HG03571 (cell line): Measurements from ENCODE around the gene BST1.
A peak's percentile ranks its signal among the peaks of the same experiment; 100 is the strongest.
"Not testable (repeated sequence)": the region's sequence is repeated elsewhere in the genome, so short reads cannot be mapped to it uniquely, and the experiment has no call there.

Experiments used
- ATAC-seq: cut with Tn5 transposase; IDR thresholded peaks from one replicate; pipeline ENCODE4 v1.9.1; 2021; ENCODE audit not compliant: unreplicated experiment

BST1 gene

DNA sequence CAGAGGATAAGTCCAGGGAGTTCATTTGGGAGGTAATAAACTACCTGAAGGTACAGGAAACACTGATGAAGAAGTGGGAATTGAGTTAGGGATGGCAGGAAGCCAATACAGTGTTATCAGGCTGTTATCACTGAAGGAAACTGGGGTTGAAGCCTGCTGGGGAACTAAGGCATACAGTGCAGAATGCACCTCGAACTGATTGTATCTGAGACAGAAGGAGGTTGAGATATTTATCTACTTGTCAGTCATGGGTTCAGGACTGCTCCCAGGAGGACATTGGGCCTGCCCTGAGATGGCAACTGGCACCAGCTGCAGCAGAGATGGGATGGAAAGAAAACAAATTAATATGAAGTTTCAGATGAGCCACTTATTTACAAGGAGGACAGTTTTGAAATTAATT, 39.8 kb downstream of the BST1 start:
- ATAC-seq: no peak

- no peak for ATAC-seq
Observed at GRCh38 chr4:15744016-15744545, 41.2 kb downstream of the BST1 start.

DNA sequence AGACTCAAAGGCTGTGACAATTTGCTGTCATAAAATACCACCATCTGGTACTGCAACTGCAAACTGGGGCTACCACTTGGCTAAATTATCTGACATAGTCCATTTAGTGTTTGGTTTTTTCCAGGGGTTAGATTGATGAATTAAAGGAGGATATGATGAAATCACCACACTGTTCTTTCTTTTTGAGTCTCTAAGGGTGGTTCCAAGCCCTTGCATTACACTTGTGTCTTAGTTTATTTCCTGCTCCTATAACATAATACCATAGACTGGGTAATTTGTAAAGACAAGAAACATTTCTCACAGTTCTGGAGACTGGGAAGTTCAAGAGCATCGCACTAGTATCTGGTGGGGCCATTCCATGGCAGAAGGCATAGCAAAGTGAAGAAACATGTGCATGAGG, 43.2 kb downstream of the BST1 start:
- ATAC-seq: no peak

DNA sequence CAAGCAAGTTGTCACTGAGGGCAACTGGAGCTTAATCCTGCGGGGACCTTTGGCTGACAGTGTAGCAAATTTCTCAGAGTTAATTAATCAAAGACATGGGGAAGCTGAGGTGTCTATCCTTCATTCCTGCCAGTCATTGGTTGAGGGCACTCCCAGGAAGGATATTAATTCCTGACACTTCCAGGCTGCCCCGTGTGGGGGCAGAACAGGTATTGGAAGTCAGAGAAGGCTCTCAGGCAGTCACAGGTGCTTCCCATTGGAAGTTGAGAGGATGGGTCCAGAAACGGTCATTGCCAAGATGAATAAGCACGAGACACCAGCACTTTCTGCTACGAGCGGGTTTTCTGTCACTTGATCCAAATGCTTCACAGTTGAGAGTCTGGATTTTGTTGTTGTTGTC, 46.1 kb downstream of the BST1 start:
- ATAC-seq: no peak

GRCh38 chr4:15751153-15751552, 48.3 kb downstream of the BST1 start:
- ATAC-seq: no peak

GRCh38 chr4:15753081-15753480, 50.2 kb downstream of the BST1 start:
- ATAC-seq: no peak

DNA sequence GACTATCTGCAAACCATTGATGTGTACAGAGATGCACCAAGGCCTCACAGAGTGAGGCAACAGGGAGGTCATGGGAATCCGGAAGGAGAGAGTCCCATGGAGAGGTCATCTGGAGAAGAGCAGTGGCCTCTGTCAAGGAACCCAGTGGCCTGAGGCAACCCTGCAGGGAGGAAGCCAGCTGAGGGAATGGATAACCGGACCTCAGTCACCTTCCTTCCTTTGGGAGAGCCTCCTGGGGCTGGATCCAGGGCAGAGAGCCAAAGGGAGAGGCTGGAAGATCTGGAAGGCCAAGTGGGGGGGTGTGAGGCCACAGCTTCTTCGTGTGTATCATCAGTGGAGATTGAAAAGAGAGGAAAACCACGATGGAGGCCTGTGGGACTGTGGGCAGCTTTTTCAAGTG, 50.9 kb downstream of the BST1 start:
- ATAC-seq: no peak

- no peak for ATAC-seq
Observed at GRCh38 chr4:15754323-15754722, 51.5 kb downstream of the BST1 start.

- ATAC-seq: no peak
Observed at GRCh38 chr4:15755321-15756155, 52.7 kb downstream of the BST1 start.

DNA sequence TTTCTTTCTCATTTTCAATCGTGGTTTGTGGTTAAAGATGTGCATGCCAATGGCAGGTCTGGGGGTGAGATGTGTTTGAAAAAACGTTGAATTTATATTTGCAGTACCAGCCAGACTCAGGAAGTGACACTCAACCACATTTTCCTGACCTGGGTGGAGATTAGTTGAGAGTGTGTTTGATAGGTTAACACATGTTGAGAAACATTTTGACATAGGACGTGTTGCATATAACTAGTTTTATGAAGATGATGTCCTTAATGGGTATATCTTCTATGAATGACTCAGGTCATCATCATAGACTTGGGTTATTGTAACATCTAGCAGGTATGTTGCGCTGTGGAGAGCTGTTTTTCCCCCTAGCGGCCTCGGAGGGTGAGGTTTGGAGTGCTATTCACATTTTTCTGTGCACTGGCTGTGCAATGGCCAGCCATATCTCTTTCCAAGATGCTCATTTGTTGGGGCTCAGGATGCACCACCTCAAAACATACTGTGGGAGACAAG, 53.5 kb downstream of the BST1 start:
- peak; percentile 79 for ATAC-seq

GRCh38 chr4:15757054-15757453, 54.2 kb downstream of the BST1 start:
- ATAC-seq: no peak

DNA sequence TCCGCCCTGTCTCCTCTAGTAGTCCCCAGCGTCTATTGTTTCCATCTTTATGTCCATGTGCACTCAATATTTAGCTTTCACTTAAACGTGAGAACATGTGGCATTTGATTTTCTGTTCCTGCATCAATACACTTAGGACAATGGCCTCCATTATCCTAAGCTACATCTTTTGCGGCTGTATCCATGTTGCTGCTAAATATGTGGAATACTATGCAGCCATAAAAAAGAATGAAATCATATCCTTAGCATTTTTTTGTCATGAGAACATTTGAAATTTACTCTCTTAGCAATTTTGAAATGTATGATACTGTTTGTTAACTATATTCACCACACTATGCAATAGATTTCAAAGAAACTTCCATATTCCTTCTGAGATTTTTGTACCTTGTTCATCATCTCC, 55.4 kb downstream of the BST1 start:
- ATAC-seq: no peak

- not testable (repeated sequence) for ATAC-seq
Observed at GRCh38 chr4:15762460-15762859, 59.6 kb downstream of the BST1 start.

GRCh38 chr4:15765391-15765790, 62.5 kb downstream of the BST1 start:
- ATAC-seq: no peak

- ATAC-seq: peak; percentile 36
Observed at GRCh38 chr4:15765910-15766697, 63.2 kb downstream of the BST1 start.

GRCh38 chr4:15766821-15767220, 64.0 kb downstream of the BST1 start:
- ATAC-seq: no peak

DNA sequence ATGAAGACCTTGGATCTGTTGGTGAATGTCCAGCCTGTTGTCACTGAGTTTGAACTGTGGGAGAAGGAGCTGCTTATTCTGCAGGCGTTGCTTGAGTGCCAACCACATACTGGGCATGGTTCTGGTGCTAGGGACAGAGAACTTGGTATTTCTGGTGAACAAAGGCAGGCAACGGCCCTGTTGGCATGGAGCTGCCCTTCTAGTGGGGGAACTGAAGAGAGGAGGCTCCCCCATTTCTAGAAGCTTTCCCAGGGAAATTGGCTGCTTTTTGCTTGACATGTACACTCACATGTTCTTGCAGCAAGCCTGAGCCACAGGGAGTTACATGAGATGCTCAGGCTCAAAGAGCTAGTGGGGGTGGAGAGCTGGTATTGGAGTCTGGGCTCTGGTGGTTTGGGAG, 66.3 kb downstream of the BST1 start:
- ATAC-seq: no peak

- peak; percentile 68 for ATAC-seq
Observed at GRCh38 chr4:15771216-15772058, 68.6 kb downstream of the BST1 start.

DNA sequence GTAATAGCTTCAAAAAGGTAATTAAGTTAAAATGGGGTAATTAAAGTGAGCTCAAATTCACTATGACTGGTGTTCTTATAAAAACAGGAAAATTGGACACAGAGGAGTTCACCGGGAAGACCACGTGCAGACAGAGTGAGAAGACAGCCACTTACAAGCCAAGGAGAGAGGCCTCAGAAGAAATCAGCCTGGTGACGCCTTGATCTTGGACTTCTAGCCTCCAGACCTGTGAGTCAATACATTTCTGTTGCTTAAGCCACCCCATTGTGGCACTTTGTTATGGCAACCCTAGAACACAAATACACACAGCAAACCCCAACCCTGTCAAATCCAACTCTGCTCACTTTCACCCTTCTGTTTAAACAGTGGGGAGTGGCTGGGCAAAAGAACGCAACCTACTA, 71.2 kb downstream of the BST1 start:
- no peak for ATAC-seq

GRCh38 chr4:15776871-15777648, 74.2 kb downstream of the BST1 start:
- ATAC-seq: no peak
